H1 (cell line): ENCODE data around the gene PTPRG. TPM values are rescaled to one million over a fixed set of nuclear protein-coding genes. Genes with fewer than 3 reads are reported as not detected.

Source experiments
- HDAC2 ChIP-seq, 2 experiments: fragments of 300-600 bp in 1 of 2; sonication (generic) in 1 of 2; IDR thresholded peaks; 2 replicates each; pipeline ENCODE4 v1.6.1; 2011 to 2012; ENCODE audit warnings: low read depth in 2 of 2, low read length in 2 of 2, mild to moderate bottlenecking in 2 of 2, moderate library complexity in 2 of 2, borderline replicate concordance in 1 of 2, inconsistent platforms in 1 of 2
- JUN ChIP-seq: IDR thresholded peaks from 2 replicates; pipeline ENCODE4 v1.6.1; 2011; ENCODE audit warnings: low read depth, mild to moderate bottlenecking, improper control_type of control experiment, low read length
- MAFK ChIP-seq: IDR thresholded peaks from 2 replicates; pipeline ENCODE4 v1.6.1; 2012; ENCODE audit warnings: low read depth, mild to moderate bottlenecking, improper control_type of control experiment, low read length
- NRF1 ChIP-seq: IDR thresholded peaks from 2 replicates; pipeline ENCODE4 v1.6.1; 2011; ENCODE audit warnings: mild to moderate bottlenecking, low read depth, low read length, improper control_type of control experiment
- POLR2AphosphoS5 ChIP-seq: IDR thresholded peaks from 2 replicates; pipeline ENCODE4 v1.6.1; 2011; ENCODE audit warnings: low read depth, low read length
- RBBP5 ChIP-seq: IDR thresholded peaks from 2 replicates; pipeline ENCODE4 v1.7.1; 2012; ENCODE audit warnings: low read depth, mild to moderate bottlenecking, inconsistent platforms, low read length, moderate library complexity, borderline replicate concordance
- RNF2 ChIP-seq: fragments of 200-900, 300-1000 bp; sonication (generic); IDR thresholded peaks from 2 replicates; pipeline ENCODE4 v1.7.1; 2016; ENCODE audit warnings: borderline replicate concordance, low read depth, mild to moderate bottlenecking, antibody characterized with exemption, low read length; ENCODE audit not compliant: poor library complexity, severe bottlenecking; ENCODE audit errors: missing control alignments
- RXRA ChIP-seq: IDR thresholded peaks from 2 replicates; pipeline ENCODE4 v1.6.1; 2011; ENCODE audit warnings: low read depth, mild to moderate bottlenecking, low read length, moderate library complexity; ENCODE audit not compliant: insufficient read depth
- SAP30 ChIP-seq: fragments of 300-600 bp; sonication (generic); IDR thresholded peaks from 2 replicates; pipeline ENCODE4 v1.7.1; 2012; ENCODE audit warnings: low read length, moderate library complexity, mild to moderate bottlenecking, inconsistent platforms; ENCODE audit not compliant: insufficient read depth, insufficient replicate concordance
- polyA plus RNA-seq, 7 experiments: library from polyadenylated mRNA; depleted of rRNA in 3 of 7; stranded (reverse) in 5 of 7; unstranded in 2 of 7; fragments of >200 nt in 5 of 7; fragments of 200-250 nt in 2 of 7; gene quantifications; 1 replicate in 5 of 7; 2 replicates in 1 of 7; 4 replicates in 1 of 7; pipeline versions ENCODE4 v1.2.1 to v1.2.3, GENCODE V29; 2011 to 2013; ENCODE audit warnings: missing spikeins in 2 of 7, mixed read lengths in 2 of 7
- total RNA-seq: library from RNA; stranded (reverse); fragmentation: NEBNext Ultra II Directional; extraction: Animal tissue kit (Norgen Biotek cat#: 25700); gene quantifications from 2 replicates; pipeline ENCODE4 v1.2.1, GENCODE V29; 2021
- TF ChIP-seq, protein P1 (sequence below): fragments of 300-600 bp; sonication (generic); IDR thresholded peaks from 2 replicates; pipeline ENCODE4 v1.7.1; 2012; ENCODE audit warnings: low read length, moderate library complexity, mild to moderate bottlenecking, inconsistent platforms; ENCODE audit not compliant: insufficient replicate concordance

PTPRG gene
- total and polyA plus RNA-seq, 2 of the 8 experiments (the other 6 are each of a cell fraction or from before 2014, with no cell fraction given) = 23.3 to 96.2 TPM

DNA sequence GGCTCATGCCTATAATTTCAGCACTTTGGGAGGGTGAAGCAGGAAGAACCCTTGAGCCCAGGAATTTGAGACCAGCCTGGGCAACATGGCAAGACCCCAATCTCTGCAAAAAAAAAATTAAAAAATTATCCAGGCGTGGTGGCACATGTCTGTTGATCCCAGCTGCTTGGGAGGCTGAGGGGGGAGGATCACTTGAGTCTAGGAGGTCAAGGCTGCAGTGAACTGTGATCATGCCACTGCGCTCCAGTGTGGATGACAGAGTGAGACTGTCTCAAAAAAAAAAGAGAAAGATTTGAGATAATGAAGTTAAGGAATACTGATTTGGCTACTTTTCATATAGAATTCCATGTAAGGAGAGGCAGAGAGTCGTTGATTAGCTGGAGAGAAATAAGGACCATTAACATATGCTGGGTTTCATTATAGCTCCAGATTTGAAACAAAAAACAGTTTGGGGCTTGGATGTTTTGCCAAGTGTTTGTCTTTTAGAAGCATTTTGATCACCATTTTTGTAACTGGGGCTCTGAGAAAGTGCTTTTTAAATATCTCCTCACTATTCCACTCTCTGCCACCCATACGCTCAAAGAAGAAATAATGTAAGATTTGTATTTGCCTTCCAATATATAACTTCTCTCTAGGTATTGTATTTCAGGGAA lies 597.8 kb downstream of the PTPRG start (continued):
- TF ChIP-seq, protein P1, sequence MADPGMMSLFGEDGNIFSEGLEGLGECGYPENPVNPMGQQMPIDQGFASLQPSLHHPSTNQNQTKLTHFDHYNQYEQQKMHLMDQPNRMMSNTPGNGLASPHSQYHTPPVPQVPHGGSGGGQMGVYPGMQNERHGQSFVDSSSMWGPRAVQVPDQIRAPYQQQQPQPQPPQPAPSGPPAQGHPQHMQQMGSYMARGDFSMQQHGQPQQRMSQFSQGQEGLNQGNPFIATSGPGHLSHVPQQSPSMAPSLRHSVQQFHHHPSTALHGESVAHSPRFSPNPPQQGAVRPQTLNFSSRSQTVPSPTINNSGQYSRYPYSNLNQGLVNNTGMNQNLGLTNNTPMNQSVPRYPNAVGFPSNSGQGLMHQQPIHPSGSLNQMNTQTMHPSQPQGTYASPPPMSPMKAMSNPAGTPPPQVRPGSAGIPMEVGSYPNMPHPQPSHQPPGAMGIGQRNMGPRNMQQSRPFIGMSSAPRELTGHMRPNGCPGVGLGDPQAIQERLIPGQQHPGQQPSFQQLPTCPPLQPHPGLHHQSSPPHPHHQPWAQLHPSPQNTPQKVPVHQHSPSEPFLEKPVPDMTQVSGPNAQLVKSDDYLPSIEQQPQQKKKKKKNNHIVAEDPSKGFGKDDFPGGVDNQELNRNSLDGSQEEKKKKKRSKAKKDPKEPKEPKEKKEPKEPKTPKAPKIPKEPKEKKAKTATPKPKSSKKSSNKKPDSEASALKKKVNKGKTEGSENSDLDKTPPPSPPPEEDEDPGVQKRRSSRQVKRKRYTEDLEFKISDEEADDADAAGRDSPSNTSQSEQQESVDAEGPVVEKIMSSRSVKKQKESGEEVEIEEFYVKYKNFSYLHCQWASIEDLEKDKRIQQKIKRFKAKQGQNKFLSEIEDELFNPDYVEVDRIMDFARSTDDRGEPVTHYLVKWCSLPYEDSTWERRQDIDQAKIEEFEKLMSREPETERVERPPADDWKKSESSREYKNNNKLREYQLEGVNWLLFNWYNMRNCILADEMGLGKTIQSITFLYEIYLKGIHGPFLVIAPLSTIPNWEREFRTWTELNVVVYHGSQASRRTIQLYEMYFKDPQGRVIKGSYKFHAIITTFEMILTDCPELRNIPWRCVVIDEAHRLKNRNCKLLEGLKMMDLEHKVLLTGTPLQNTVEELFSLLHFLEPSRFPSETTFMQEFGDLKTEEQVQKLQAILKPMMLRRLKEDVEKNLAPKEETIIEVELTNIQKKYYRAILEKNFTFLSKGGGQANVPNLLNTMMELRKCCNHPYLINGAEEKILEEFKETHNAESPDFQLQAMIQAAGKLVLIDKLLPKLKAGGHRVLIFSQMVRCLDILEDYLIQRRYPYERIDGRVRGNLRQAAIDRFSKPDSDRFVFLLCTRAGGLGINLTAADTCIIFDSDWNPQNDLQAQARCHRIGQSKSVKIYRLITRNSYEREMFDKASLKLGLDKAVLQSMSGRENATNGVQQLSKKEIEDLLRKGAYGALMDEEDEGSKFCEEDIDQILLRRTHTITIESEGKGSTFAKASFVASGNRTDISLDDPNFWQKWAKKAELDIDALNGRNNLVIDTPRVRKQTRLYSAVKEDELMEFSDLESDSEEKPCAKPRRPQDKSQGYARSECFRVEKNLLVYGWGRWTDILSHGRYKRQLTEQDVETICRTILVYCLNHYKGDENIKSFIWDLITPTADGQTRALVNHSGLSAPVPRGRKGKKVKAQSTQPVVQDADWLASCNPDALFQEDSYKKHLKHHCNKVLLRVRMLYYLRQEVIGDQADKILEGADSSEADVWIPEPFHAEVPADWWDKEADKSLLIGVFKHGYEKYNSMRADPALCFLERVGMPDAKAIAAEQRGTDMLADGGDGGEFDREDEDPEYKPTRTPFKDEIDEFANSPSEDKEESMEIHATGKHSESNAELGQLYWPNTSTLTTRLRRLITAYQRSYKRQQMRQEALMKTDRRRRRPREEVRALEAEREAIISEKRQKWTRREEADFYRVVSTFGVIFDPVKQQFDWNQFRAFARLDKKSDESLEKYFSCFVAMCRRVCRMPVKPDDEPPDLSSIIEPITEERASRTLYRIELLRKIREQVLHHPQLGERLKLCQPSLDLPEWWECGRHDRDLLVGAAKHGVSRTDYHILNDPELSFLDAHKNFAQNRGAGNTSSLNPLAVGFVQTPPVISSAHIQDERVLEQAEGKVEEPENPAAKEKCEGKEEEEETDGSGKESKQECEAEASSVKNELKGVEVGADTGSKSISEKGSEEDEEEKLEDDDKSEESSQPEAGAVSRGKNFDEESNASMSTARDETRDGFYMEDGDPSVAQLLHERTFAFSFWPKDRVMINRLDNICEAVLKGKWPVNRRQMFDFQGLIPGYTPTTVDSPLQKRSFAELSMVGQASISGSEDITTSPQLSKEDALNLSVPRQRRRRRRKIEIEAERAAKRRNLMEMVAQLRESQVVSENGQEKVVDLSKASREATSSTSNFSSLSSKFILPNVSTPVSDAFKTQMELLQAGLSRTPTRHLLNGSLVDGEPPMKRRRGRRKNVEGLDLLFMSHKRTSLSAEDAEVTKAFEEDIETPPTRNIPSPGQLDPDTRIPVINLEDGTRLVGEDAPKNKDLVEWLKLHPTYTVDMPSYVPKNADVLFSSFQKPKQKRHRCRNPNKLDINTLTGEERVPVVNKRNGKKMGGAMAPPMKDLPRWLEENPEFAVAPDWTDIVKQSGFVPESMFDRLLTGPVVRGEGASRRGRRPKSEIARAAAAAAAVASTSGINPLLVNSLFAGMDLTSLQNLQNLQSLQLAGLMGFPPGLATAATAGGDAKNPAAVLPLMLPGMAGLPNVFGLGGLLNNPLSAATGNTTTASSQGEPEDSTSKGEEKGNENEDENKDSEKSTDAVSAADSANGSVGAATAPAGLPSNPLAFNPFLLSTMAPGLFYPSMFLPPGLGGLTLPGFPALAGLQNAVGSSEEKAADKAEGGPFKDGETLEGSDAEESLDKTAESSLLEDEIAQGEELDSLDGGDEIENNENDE = no peak
- TF ChIP-seq SAP30 (no peak), MAFK (no peak), HDAC2 (IDR thresholded peaks at IDR 0.05; ENCODE audit: borderline replicate concordance in 1 of 2, low read depth in 2 of 2, low read length in 2 of 2) (no peak), RBBP5 (no peak), RNF2 (no peak), POLR2AphosphoS5 (no peak), NRF1 (no peak), RXRA (no peak), JUN (no peak)
